Trophoblast cell (in vitro differentiated cells and primary cell): Measurements from ENCODE around the gene RIMS3.

Experiments
- DNase-seq, 2 donors: peaks; one replicate each; pipeline ENCODE4 v3.0.0-alpha.2; 2016
- H2AFZ ChIP-seq: 2 replicates; pipeline ENCODE4 v1.6.1; 2013; ENCODE audit warnings: low read length, moderate library complexity, mild to moderate bottlenecking; ENCODE audit not compliant: insufficient read depth, poor library complexity
- H2AK5ac ChIP-seq: 2 replicates; pipeline ENCODE4 v1.6.1; 2013; ENCODE audit warnings: mild to moderate bottlenecking, low read length
- H2BK120ac ChIP-seq: 2 replicates; pipeline ENCODE4 v1.6.1; 2013; ENCODE audit warnings: low read length, mild to moderate bottlenecking, moderate library complexity; ENCODE audit not compliant: insufficient read depth, poor library complexity
- H2BK12ac ChIP-seq: 2 replicates; pipeline ENCODE4 v1.6.1; 2013; ENCODE audit warnings: mild to moderate bottlenecking, low read length, moderate library complexity
- H2BK5ac ChIP-seq: 2 replicates; pipeline ENCODE4 v1.6.1; 2013; ENCODE audit warnings: low read length, low read depth, moderate library complexity, mild to moderate bottlenecking; ENCODE audit not compliant: poor library complexity
- H3K14ac ChIP-seq: 2 replicates; pipeline ENCODE4 v1.6.1; 2013; ENCODE audit warnings: mild to moderate bottlenecking, low read length
- H3K18ac ChIP-seq: 2 replicates; pipeline ENCODE4 v1.6.1; 2013; ENCODE audit warnings: mild to moderate bottlenecking, low read length
- H3K23ac ChIP-seq: 2 replicates; pipeline ENCODE4 v1.6.1; 2013; ENCODE audit warnings: low read length
- H3K27ac ChIP-seq: 2 replicates; pipeline ENCODE4 v1.5.1; 2013; ENCODE audit warnings: low read depth, mild to moderate bottlenecking, inconsistent platforms, low read length, moderate library complexity
- H3K27me3 ChIP-seq: 2 replicates; pipeline ENCODE4 v1.6.1; 2013; ENCODE audit warnings: inconsistent platforms, mild to moderate bottlenecking, low read length, moderate library complexity; ENCODE audit not compliant: insufficient read depth
- H3K36me3 ChIP-seq, 2 experiments: 1 replicate in 1 of 2; 2 replicates in 1 of 2; pipeline ENCODE4 v1.6.1; 2013; ENCODE audit warnings: low read length in 2 of 2, mild to moderate bottlenecking in 2 of 2, moderate library complexity in 1 of 2; ENCODE audit not compliant: insufficient read depth in 2 of 2, control insufficient read depth in 1 of 2
- H3K4ac ChIP-seq: 2 replicates; pipeline ENCODE4 v1.6.1; 2013; ENCODE audit warnings: low read depth, mild to moderate bottlenecking, low read length, moderate library complexity
- H3K4me1 ChIP-seq, 2 experiments: 1 replicate in 1 of 2; 2 replicates in 1 of 2; pipeline ENCODE4 v1.6.1; 2013; ENCODE audit warnings: low read length in 2 of 2, mild to moderate bottlenecking in 2 of 2, moderate library complexity in 1 of 2; ENCODE audit not compliant: insufficient read depth in 2 of 2, control insufficient read depth in 1 of 2
- H3K4me2 ChIP-seq: 2 replicates; pipeline ENCODE4 v1.6.1; 2013; ENCODE audit warnings: inconsistent platforms, mild to moderate bottlenecking, low read length, moderate library complexity
- H3K4me3 ChIP-seq: 2 replicates; pipeline ENCODE4 v1.5.1; 2013; ENCODE audit warnings: mild to moderate bottlenecking, low read depth, low read length, inconsistent platforms
- H3K79me1 ChIP-seq: one replicate; pipeline ENCODE4 v1.6.1; 2013; ENCODE audit warnings: low read length
- H3K79me2 ChIP-seq: 2 replicates; pipeline ENCODE4 v1.6.1; 2013; ENCODE audit warnings: low read length, mild to moderate bottlenecking; ENCODE audit not compliant: control insufficient read depth, insufficient read depth, poor library complexity
- H3K9ac ChIP-seq: 2 replicates; pipeline ENCODE4 v1.6.1; 2013; ENCODE audit warnings: mild to moderate bottlenecking, low read length
- H3K9me3 ChIP-seq: 2 replicates; pipeline ENCODE4 v1.6.1; 2013; ENCODE audit warnings: low read depth, mild to moderate bottlenecking, control low read depth, inconsistent platforms, low read length; ENCODE audit not compliant: insufficient read depth
- H4K12ac ChIP-seq: 2 replicates; pipeline ENCODE4 v1.6.1; 2013; ENCODE audit warnings: low read depth, mild to moderate bottlenecking, low read length, moderate library complexity
- H4K8ac ChIP-seq: 2 replicates; pipeline ENCODE4 v1.6.1; 2013; ENCODE audit warnings: low read depth, mild to moderate bottlenecking, low read length, moderate library complexity
- H4K91ac ChIP-seq: one replicate; pipeline ENCODE4 v1.6.1; 2013; ENCODE audit warnings: low read depth, mild to moderate bottlenecking, low read length, moderate library complexity
- WGBS: extraction: QIAGEN DNeasy Blood & Tissue Kit; methylation state at CpG from one replicate; pipeline ENCODE4 v1.1.7; 2013; ENCODE audit warnings: missing lambda C conversion rate; ENCODE audit not compliant: insufficient read length, insufficient coverage; ENCODE audit errors: extremely low coverage; 5-methylcytosine and 5-hydroxymethylcytosine counted together

The RIMS3 gene

GRCh38 chr1:40606978-40607377 is 58.5 kb downstream of the RIMS3 start:
- Histone ChIP-seq H3K27me3 (no peaks in the 10 kb centered on the region), H3K4me1 (no peaks in the 10 kb centered on the region), H3K36me3 (no peaks in the 10 kb centered on the region), H3K27ac (no peak overlapping the region), H2BK120ac (no peak overlapping the region), H2BK5ac (no peak overlapping the region), H3K9me3 (no peaks in the 10 kb centered on the region), H4K8ac (no peak overlapping the region), H2AK5ac (no peak overlapping the region), H2BK12ac (no peak overlapping the region), H3K18ac (no peak overlapping the region), H3K4me3 (no peak overlapping the region), H3K9ac (no peak overlapping the region), H3K79me1 (no peaks in the 10 kb centered on the region), H4K91ac (no peak overlapping the region), H3K14ac (no peak overlapping the region), H3K4ac (no peak overlapping the region), H4K12ac (no peak overlapping the region), H3K79me2 (no peaks in the 10 kb centered on the region), H3K23ac (no peak overlapping the region), H3K4me2 (no peak overlapping the region), H2AFZ (no peak overlapping the region)
- DNase-seq: no peak
- no CpG with 5 or more reads among the region's 2 CpGs for WGBS

GRCh38 chr1:40606194-40606593 is 59.3 kb downstream of the RIMS3 start:
- no peak overlapping the region for H4K91ac ChIP-seq
- no peak overlapping the region for H2BK12ac ChIP-seq
- no CpG with 5 or more reads among the region's 3 CpGs for WGBS
- H3K9ac ChIP-seq: no peak overlapping the region
- H3K4me3 ChIP-seq: no peak overlapping the region
- H2BK5ac ChIP-seq: no peak overlapping the region
- no peaks in the 10 kb centered on the region for H3K27me3 ChIP-seq
- no peaks in the 10 kb centered on the region for H3K9me3 ChIP-seq
- no peak overlapping the region for H2BK120ac ChIP-seq
- H4K8ac ChIP-seq: no peak overlapping the region
- H3K79me1 ChIP-seq: no peaks in the 10 kb centered on the region
- no peak overlapping the region for H4K12ac ChIP-seq
- DNase-seq: no peak
- no peaks in the 10 kb centered on the region for H3K79me2 ChIP-seq
- H3K23ac ChIP-seq: no peak overlapping the region
- H3K18ac ChIP-seq: no peak overlapping the region
- H2AFZ ChIP-seq: no peak overlapping the region
- no peak overlapping the region for H3K4me2 ChIP-seq
- H3K27ac ChIP-seq: no peak overlapping the region
- H3K4ac ChIP-seq: no peak overlapping the region
- no peaks in the 10 kb centered on the region for H3K36me3 ChIP-seq
- no peak overlapping the region for H3K14ac ChIP-seq
- no peak overlapping the region for H2AK5ac ChIP-seq
- H3K4me1 ChIP-seq: no peaks in the 10 kb centered on the region

- H2BK12ac ChIP-seq: no peak overlapping the region
- WGBS: no CpG with 5 or more reads among the region's 1 CpG
- H3K79me1 ChIP-seq: no peaks in the 10 kb centered on the region
- no peak for DNase-seq
- no peaks in the 10 kb centered on the region for H3K27me3 ChIP-seq
- no peak overlapping the region for H3K4me2 ChIP-seq
- H3K4ac ChIP-seq: no peak overlapping the region
- no peaks in the 10 kb centered on the region for H3K79me2 ChIP-seq
- no peak overlapping the region for H2BK120ac ChIP-seq
- no peak overlapping the region for H4K8ac ChIP-seq
- no peak overlapping the region for H3K23ac ChIP-seq
- no peak overlapping the region for H3K27ac ChIP-seq
- no peaks in the 10 kb centered on the region for H3K4me1 ChIP-seq
- H2BK5ac ChIP-seq: no peak overlapping the region
- H3K14ac ChIP-seq: no peak overlapping the region
- H3K9ac ChIP-seq: no peak overlapping the region
- H3K36me3 ChIP-seq: no peaks in the 10 kb centered on the region
- no peak overlapping the region for H3K18ac ChIP-seq
- H2AFZ ChIP-seq: no peak overlapping the region
- H2AK5ac ChIP-seq: no peak overlapping the region
- no peak overlapping the region for H4K12ac ChIP-seq
- no peak overlapping the region for H3K4me3 ChIP-seq
- peaks cover 4% of the 10 kb centered on the region for H3K9me3 ChIP-seq
- H4K91ac ChIP-seq: no peak overlapping the region
These were observed 65.6 kb downstream of the RIMS3 start for GRCh38 chr1:40599926-40600325.

- H3K9me3 ChIP-seq: peaks cover 4% of the 10 kb centered on the region
- no peak overlapping the region for H2BK5ac ChIP-seq
- H2AK5ac ChIP-seq: no peak overlapping the region
- no peak overlapping the region for H3K4me2 ChIP-seq
- no peak overlapping the region for H4K8ac ChIP-seq
- no peaks in the 10 kb centered on the region for H3K36me3 ChIP-seq
- no peak overlapping the region for H2AFZ ChIP-seq
- H3K79me1 ChIP-seq: no peaks in the 10 kb centered on the region
- H3K27ac ChIP-seq: no peak overlapping the region
- DNase-seq: no peak
- H4K12ac ChIP-seq: no peak overlapping the region
- no peaks in the 10 kb centered on the region for H3K79me2 ChIP-seq
- no peak overlapping the region for H4K91ac ChIP-seq
- no peak overlapping the region for H3K9ac ChIP-seq
- H3K23ac ChIP-seq: no peak overlapping the region
- no peak overlapping the region for H3K18ac ChIP-seq
- no peak overlapping the region for H2BK12ac ChIP-seq
- H3K4me3 ChIP-seq: no peak overlapping the region
- H3K4ac ChIP-seq: no peak overlapping the region
- no peak overlapping the region for H2BK120ac ChIP-seq
- no peaks in the 10 kb centered on the region for H3K4me1 ChIP-seq
- no peak overlapping the region for H3K14ac ChIP-seq
- WGBS: no CpG with 5 or more reads among the region's 7 CpGs
- no peaks in the 10 kb centered on the region for H3K27me3 ChIP-seq
These were observed 69.9 kb downstream of the RIMS3 start for GRCh38 chr1:40595623-40596022.
